Measurements from ENCODE around the gene MICU2.

- no peak for TF ChIP-seq SMC3 (conservative IDR thresholded peaks at IDR 0.05; ENCODE audit: poor library complexity)
- TF ChIP-seq CTCF (IDR thresholded peaks at IDR 0.05; ENCODE audit: poor library complexity, severe bottlenecking), result no peak
- TF ChIP-seq REST (IDR thresholded peaks at IDR 0.05; ENCODE audit: borderline replicate concordance), result no peak
- TF ChIP-seq RAD21 (conservative IDR thresholded peaks at IDR 0.05), result no peak
- TF ChIP-seq EZH2 (IDR thresholded peaks at IDR 0.05; ENCODE audit: borderline replicate concordance, insufficient read depth, low read length, poor library complexity, severe bottlenecking), result no peak
- no peak for TF ChIP-seq TAF1 (IDR thresholded peaks at IDR 0.05; ENCODE audit: low read depth)
These were observed 157.3 kb downstream of the MICU2 start for GRCh38 chr13:21446656-21447055.

Data from neural cell (in vitro differentiated cells).